ENCODE measurements around the gene ATP10A. TPM values are rescaled to one million over a fixed set of nuclear protein-coding genes. Genes with fewer than 3 reads are reported as not detected.

Gene ATP10A
- total RNA-seq, 4 donors from 2014 or later: 3.8 to 7.1 (median 5.2) TPM

- no peak for TF ChIP-seq EP300 (IDR thresholded peaks at IDR 0.05)
- no peak for TF ChIP-seq POLR2AphosphoS5 (IDR thresholded peaks at IDR 0.05)
- TF ChIP-seq, protein P1, sequence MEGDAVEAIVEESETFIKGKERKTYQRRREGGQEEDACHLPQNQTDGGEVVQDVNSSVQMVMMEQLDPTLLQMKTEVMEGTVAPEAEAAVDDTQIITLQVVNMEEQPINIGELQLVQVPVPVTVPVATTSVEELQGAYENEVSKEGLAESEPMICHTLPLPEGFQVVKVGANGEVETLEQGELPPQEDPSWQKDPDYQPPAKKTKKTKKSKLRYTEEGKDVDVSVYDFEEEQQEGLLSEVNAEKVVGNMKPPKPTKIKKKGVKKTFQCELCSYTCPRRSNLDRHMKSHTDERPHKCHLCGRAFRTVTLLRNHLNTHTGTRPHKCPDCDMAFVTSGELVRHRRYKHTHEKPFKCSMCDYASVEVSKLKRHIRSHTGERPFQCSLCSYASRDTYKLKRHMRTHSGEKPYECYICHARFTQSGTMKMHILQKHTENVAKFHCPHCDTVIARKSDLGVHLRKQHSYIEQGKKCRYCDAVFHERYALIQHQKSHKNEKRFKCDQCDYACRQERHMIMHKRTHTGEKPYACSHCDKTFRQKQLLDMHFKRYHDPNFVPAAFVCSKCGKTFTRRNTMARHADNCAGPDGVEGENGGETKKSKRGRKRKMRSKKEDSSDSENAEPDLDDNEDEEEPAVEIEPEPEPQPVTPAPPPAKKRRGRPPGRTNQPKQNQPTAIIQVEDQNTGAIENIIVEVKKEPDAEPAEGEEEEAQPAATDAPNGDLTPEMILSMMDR (IDR thresholded peaks at IDR 0.05): no peak
- no peak for TF ChIP-seq POLR2A (IDR thresholded peaks at IDR 0.05)
- no peak for DNase-seq (ENCODE audit: low spot score in 2 of 2)
- 70% methylated on average over 14 of the region's 14 CpGs for WGBS
- H3K9me3 ChIP-seq: no peaks in the 10 kb centered on the region
- H3K4me1 ChIP-seq: no peaks in the 10 kb centered on the region
- no peaks in the 10 kb centered on the region for H3K27me3 ChIP-seq
- H3K36me3 ChIP-seq: no peaks in the 10 kb centered on the region
- no peak overlapping the region for H3K4me3 ChIP-seq
- no peak overlapping the region for H3K27ac ChIP-seq
Observed at GRCh38 chr15:25655207-25655948, 207.7 kb downstream of the ATP10A start.

- H3K4me3 ChIP-seq: no peak overlapping the region
- H3K27ac ChIP-seq: no peak overlapping the region
- no peaks in the 10 kb centered on the region for H3K27me3 ChIP-seq
- no peak for DNase-seq (ENCODE audit: low spot score in 2 of 2)
- H3K4me1 ChIP-seq: no peaks in the 10 kb centered on the region
- no peaks in the 10 kb centered on the region for H3K36me3 ChIP-seq
- 86% methylated on average over 2 of the region's 2 CpGs for WGBS
- H3K9me3 ChIP-seq: no peaks in the 10 kb centered on the region
- TF ChIP-seq POLR2AphosphoS5 (IDR thresholded peaks at IDR 0.05) (no peak), POLR2A (IDR thresholded peaks at IDR 0.05) (no peak)
- TF ChIP-seq, protein P1 (IDR thresholded peaks at IDR 0.05): no peak
Observed at GRCh38 chr15:25653371-25653770, 209.8 kb downstream of the ATP10A start.

DNA sequence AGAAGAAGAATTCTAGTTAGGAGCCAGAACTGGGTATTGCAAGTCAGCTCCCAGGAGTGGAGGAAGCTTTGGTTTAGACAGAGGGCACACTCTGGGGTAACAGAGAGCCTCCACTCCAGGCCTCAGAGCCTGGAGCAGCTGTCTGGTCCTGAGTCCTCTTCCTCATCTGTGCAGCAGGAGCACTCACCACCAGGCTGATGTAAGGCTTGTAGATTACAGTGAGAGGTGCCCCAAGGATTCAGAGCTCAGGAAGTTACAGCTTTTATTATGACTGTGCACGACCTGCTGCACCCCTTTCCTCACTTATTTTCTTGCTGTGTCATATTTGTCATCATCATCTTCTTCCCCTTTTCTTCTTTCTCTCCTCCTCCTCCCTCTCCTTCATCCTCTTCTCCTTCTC lies 210.4 kb downstream of the ATP10A start:
- no peak overlapping the region for H3K4me3 ChIP-seq
- no peaks in the 10 kb centered on the region for H3K9me3 ChIP-seq
- H3K27ac ChIP-seq: no peak overlapping the region
- no peak for DNase-seq (ENCODE audit: low spot score in 2 of 2)
- 53% methylated on average over 1 of the region's 1 CpG for WGBS
- no peaks in the 10 kb centered on the region for H3K36me3 ChIP-seq
- H3K4me1 ChIP-seq: no peaks in the 10 kb centered on the region
- TF ChIP-seq POLR2AphosphoS5 (IDR thresholded peaks at IDR 0.05) (no peak), POLR2A (IDR thresholded peaks at IDR 0.05) (no peak), EP300 (IDR thresholded peaks at IDR 0.05) (no peak)
- TF ChIP-seq, protein P1 (IDR thresholded peaks at IDR 0.05): no peak
- no peaks in the 10 kb centered on the region for H3K27me3 ChIP-seq

DNA sequence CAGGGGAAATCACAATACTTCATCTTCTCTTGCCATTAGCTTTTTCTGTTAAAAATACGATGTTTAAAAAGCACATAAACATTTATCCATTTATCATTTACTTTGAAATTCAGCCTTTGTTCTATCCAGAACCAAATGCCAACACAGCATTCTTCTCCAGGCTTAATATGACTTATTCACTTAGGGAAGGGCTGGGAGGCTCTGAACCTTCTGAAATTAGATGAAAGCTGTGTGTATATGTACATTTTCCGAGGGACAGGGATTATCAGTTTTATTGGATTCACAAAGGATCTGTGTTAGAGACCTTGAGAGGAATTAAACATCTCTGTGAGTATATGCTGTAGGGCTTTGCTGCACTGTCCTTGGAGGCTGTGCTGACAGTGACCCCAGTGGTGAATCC lies 213.7 kb downstream of the ATP10A start:
- WGBS: 60% methylated on average over 2 of the region's 2 CpGs
- no peaks in the 10 kb centered on the region for H3K4me1 ChIP-seq

GRCh38 chr15:25643120-25643519 lies 220.0 kb downstream of the ATP10A start:
- 78% methylated on average over 3 of the region's 4 CpGs for WGBS
- TF ChIP-seq POLR2A (IDR thresholded peaks at IDR 0.05) (no peak), POLR2AphosphoS5 (IDR thresholded peaks at IDR 0.05) (no peak), EP300 (IDR thresholded peaks at IDR 0.05) (no peak)
- TF ChIP-seq, protein P1 (IDR thresholded peaks at IDR 0.05): no peak

More for the DNA sequence above, 213.7 kb downstream of the ATP10A start:
- TF ChIP-seq POLR2AphosphoS5 (IDR thresholded peaks at IDR 0.05): no peak
- Histone ChIP-seq H3K4me3 (no peak overlapping the region), H3K27me3 (no peaks in the 10 kb centered on the region), H3K9me3 (no peaks in the 10 kb centered on the region), H3K27ac (no peak overlapping the region), H3K36me3 (no peaks in the 10 kb centered on the region)
- DNase-seq (ENCODE audit: low spot score in 2 of 2): no peak

More at GRCh38 chr15:25643120-25643519, 220.0 kb downstream of the ATP10A start:
- DNase-seq (ENCODE audit: low spot score in 2 of 2): no peak
- H3K4me1 ChIP-seq: no peaks in the 10 kb centered on the region
- H3K36me3 ChIP-seq: no peaks in the 10 kb centered on the region
- H3K27ac ChIP-seq: no peak overlapping the region
- H3K4me3 ChIP-seq: no peak overlapping the region
- no peaks in the 10 kb centered on the region for H3K27me3 ChIP-seq
- no peaks in the 10 kb centered on the region for H3K9me3 ChIP-seq
